HepG2 (cell line): ENCODE results near the gene FAT4.

Experiments used
- CEBPG ChIP-seq: IDR thresholded peaks from 2 replicates; pipeline ENCODE4 v1.6.1; 2016
- CENPX ChIP-seq: sonication (generic); formaldehyde crosslinking; IDR thresholded peaks from 2 replicates; pipeline ENCODE4 v1.9.0; 2021; ENCODE audit warnings: mild to moderate bottlenecking, missing genetic modification reagents, moderate library complexity
- SALL1 ChIP-seq: sonication (generic); formaldehyde crosslinking; IDR thresholded peaks from 2 replicates; pipeline ENCODE4 v1.8.0; 2022; ENCODE audit warnings: mild to moderate bottlenecking, missing genetic modification reagents
- USF2 ChIP-seq, 2 experiments: sonication (generic) in 1 of 2; formaldehyde crosslinking in 1 of 2; IDR thresholded peaks; 2 replicates each; pipeline versions ENCODE4 v1.5.1 to v1.6.1; 2011 to 2020; ENCODE audit warnings: borderline replicate concordance in 1 of 2, low read depth in 1 of 2, low read length in 1 of 2, mild to moderate bottlenecking in 1 of 2, missing genetic modification reagents in 1 of 2, moderate library complexity in 1 of 2
- ZNF232 ChIP-seq: sonication (generic); formaldehyde crosslinking; IDR thresholded peaks from 2 replicates; pipeline ENCODE4 v1.4.0; 2020; ENCODE audit warnings: missing genetic modification reagents, borderline replicate concordance
- ZNF331 ChIP-seq: sonication (generic); formaldehyde crosslinking; IDR thresholded peaks from 2 replicates; pipeline ENCODE4 v1.4.0; 2020; ENCODE audit warnings: missing genetic modification reagents
- ZNF746 ChIP-seq: sonication (generic); formaldehyde crosslinking; IDR thresholded peaks from 2 replicates; pipeline ENCODE4 v1.8.0; 2022; ENCODE audit warnings: mild to moderate bottlenecking, missing genetic modification reagents

- TF ChIP-seq CENPX (no peak), ZNF232 (CRISPR knock-in tag) (no peak), USF2 (IDR thresholded peaks at IDR 0.05; ENCODE audit: low read depth, low read length) (no peak), USF2 (CRISPR knock-in tag; IDR thresholded peaks at IDR 0.05; ENCODE audit: borderline replicate concordance) (no peak), ZNF746 (CRISPR knock-in tag) (no peak), SALL1 (CRISPR knock-in tag) (no peak), ZNF331 (no peak), CEBPG (CRISPR knock-in tag) (no peak)
Measured at GRCh38 chr4:125303058-125303457, 11.7 kb upstream of the FAT4 start.
